SK-N-SH (cell line): Measurements from ENCODE around the gene URAD. TPM values are rescaled to one million over a fixed set of nuclear protein-coding genes. Genes with fewer than 3 reads are reported as not detected.

Experiments
- CTCF ChIA-PET: fragments of 300-600, 350-600 bp; formaldehyde crosslinking; extraction: SDS; loops from one replicate; lab custom pipeline; 2021; lab: Yijun Ruan, JAX
- POLR2A ChIA-PET: fragments of 350-600 bp; sonication (Branson Sonifier 250); formaldehyde crosslinking; extraction: SDS; loops from one replicate; lab custom pipeline; 2020; ENCODE audit warnings: antibody characterized with exemption, inconsistent platforms; lab: Yijun Ruan, JAX
- DNase-seq: peaks from one replicate; pipeline ENCODE4 v3.0.0; 2012
- H2AFZ ChIP-seq: fragments of 200-600 bp; sonication (generic); 2 replicates; pipeline ENCODE4 v1.8.1; 2016; ENCODE audit warnings: antibody characterized with exemption, mild to moderate bottlenecking, low read depth
- H3F3A ChIP-seq: fragments of 200-600 bp; sonication (generic); replicated peaks from 2 replicates; pipeline ENCODE3; 2016; ENCODE audit warnings: antibody characterized with exemption, mild to moderate bottlenecking; ENCODE audit not compliant: insufficient read depth
- H3K27ac ChIP-seq, 2 experiments: fragments of 200-500 bp in 1 of 2; fragments of 200-600 bp in 1 of 2; sonication (Bioruptor generic) in 1 of 2; sonication (generic), shearing (Covaris generic) in 1 of 2; 2 replicates each; pipeline versions ENCODE4 v1.5.1 to v1.6.1; 2014 to 2016; ENCODE audit warnings: low read depth in 2 of 2, inconsistent platforms in 1 of 2, low read length in 1 of 2, mild to moderate bottlenecking in 1 of 2, mixed read lengths in 1 of 2
- H3K27me3 ChIP-seq: fragments of 200-600 bp; sonication (generic), shearing (Covaris generic); 2 replicates; pipeline ENCODE4 v1.6.1; 2016; ENCODE audit warnings: mixed run types; ENCODE audit not compliant: insufficient read depth
- H3K36me3 ChIP-seq, 2 experiments: fragments of 200-500 bp in 1 of 2; fragments of 200-600 bp in 1 of 2; sonication (Bioruptor generic) in 1 of 2; sonication (generic) in 1 of 2; replicated peaks in 1 of 2; 2 replicates each; pipeline versions ENCODE3 to v1.5.1; 2014 to 2016; ENCODE audit warnings: low read length in 1 of 2, mild to moderate bottlenecking in 1 of 2; ENCODE audit not compliant: insufficient read depth in 2 of 2, control insufficient read depth in 1 of 2
- H3K4me1 ChIP-seq, 2 experiments: fragments of 200-500 bp in 1 of 2; fragments of 200-600 bp in 1 of 2; sonication (Bioruptor generic) in 1 of 2; sonication (generic), shearing (Covaris generic) in 1 of 2; 2 replicates each; pipeline versions ENCODE4 v1.5.1 to v1.6.1; 2014 to 2016; ENCODE audit warnings: low read depth in 1 of 2, low read length in 1 of 2, mixed run types in 1 of 2; ENCODE audit not compliant: insufficient read depth in 2 of 2, control insufficient read depth in 1 of 2
- H3K4me2 ChIP-seq: fragments of 200-600 bp; sonication (generic), shearing (Covaris generic); 2 replicates; pipeline ENCODE4 v1.6.1; 2017; ENCODE audit warnings: mixed run types
- H3K4me3 ChIP-seq, 2 experiments: fragments of 200-500 bp in 1 of 2; fragments of 200-600 bp in 1 of 2; sonication (Bioruptor generic) in 1 of 2; sonication (generic), shearing (Covaris generic) in 1 of 2; 2 replicates each; pipeline versions ENCODE4 v1.5.1 to v1.8.1; 2014 to 2016; ENCODE audit warnings: low read depth in 2 of 2, inconsistent platforms in 1 of 2, low read length in 1 of 2, mild to moderate bottlenecking in 1 of 2, mixed read lengths in 1 of 2, moderate library complexity in 1 of 2
- H3K79me2 ChIP-seq: fragments of 200-600 bp; sonication (generic); 2 replicates; pipeline ENCODE4 v1.8.1; 2017; ENCODE audit warnings: mild to moderate bottlenecking; ENCODE audit not compliant: insufficient read depth
- H3K9ac ChIP-seq: fragments of 200-600 bp; sonication (generic); 2 replicates; pipeline ENCODE4 v1.6.1; 2017; ENCODE audit warnings: mixed run types
- H3K9me2 ChIP-seq: fragments of 200-600 bp; sonication (generic); 2 replicates; pipeline ENCODE4 v1.6.1; 2017; ENCODE audit warnings: mixed run types
- H3K9me3 ChIP-seq: fragments of 200-600 bp; sonication (generic); 2 replicates; pipeline ENCODE4 v1.6.1; 2017; ENCODE audit warnings: mixed run types, mild to moderate bottlenecking, moderate library complexity
- H4K20me1 ChIP-seq: fragments of 200-600 bp; sonication (generic); 2 replicates; pipeline ENCODE4 v1.6.1; 2017; ENCODE audit warnings: mild to moderate bottlenecking, mixed run types; ENCODE audit not compliant: insufficient read depth
- EZH2phosphoT487 ChIP-seq: fragments of 200-600 bp; sonication (generic); IDR thresholded peaks from 2 replicates; pipeline ENCODE4 v1.6.1; 2017; ENCODE audit warnings: low read depth, mixed run types, mild to moderate bottlenecking, antibody characterized with exemption, moderate library complexity, borderline replicate concordance
- MAX ChIP-seq: IDR thresholded peaks from 2 replicates; pipeline ENCODE4 v1.4.0; 2012; ENCODE audit warnings: low read depth
- RFX5 ChIP-seq: IDR thresholded peaks from 2 replicates; pipeline ENCODE4 v1.6.1; 2012; ENCODE audit warnings: mild to moderate bottlenecking, improper control_type of control experiment, low read length
- SIN3A ChIP-seq: IDR thresholded peaks from 2 replicates; pipeline ENCODE4 v1.6.1; 2012; ENCODE audit warnings: low read depth, mild to moderate bottlenecking, low read length, moderate library complexity, borderline replicate concordance
- SMC3 ChIP-seq: IDR thresholded peaks from 2 replicates; pipeline ENCODE4 v1.6.1; 2012; ENCODE audit warnings: low read depth, low read length, improper control_type of control experiment
- TCF12 ChIP-seq: IDR thresholded peaks from 2 replicates; pipeline ENCODE4 v1.4.0; 2012
- USF1 ChIP-seq: IDR thresholded peaks from 2 replicates; pipeline ENCODE4 v1.4.0; 2012; ENCODE audit warnings: low read depth, borderline replicate concordance
- YY1 ChIP-seq: IDR thresholded peaks from 2 replicates; pipeline ENCODE4 v1.4.0; 2012; ENCODE audit warnings: low read depth, mild to moderate bottlenecking
- WGBS: methylation state at CpG from one replicate; pipeline ENCODE4 v1.1.6; 2017; ENCODE audit warnings: low lambda C conversion rate; 5-methylcytosine and 5-hydroxymethylcytosine counted together
- polyA plus RNA-seq, 3 experiments: library from polyadenylated mRNA; depleted of rRNA; stranded (reverse); fragments of >200 nt; gene quantifications; 2 replicates each; pipeline ENCODE4 v1.2.3, GENCODE V29; 2012

URAD gene
- polyA plus RNA-seq, 1 of the 3 experiments (the other 2 are of a cell fraction), result not detected

- no peaks in the 10 kb centered on the region for H4K20me1 ChIP-seq
- WGBS, result 6% methylated on average over 3 of the region's 38 CpGs
- H3K4me1 ChIP-seq, result no peaks in the 10 kb centered on the region
- POLR2A ChIA-PET, result no interaction called here
- H3F3A ChIP-seq, result no peaks in the 10 kb centered on the region
- CTCF ChIA-PET, result interaction anchor here (1.1 to 2.7 kb wide), 2 partner anchors 13 kb away, joined by 7 to 13 read pairs; no protein-coding TSS in a partner anchor
- no peak for TF ChIP-seq RFX5
- TF ChIP-seq YY1, result no peak
- no peak for TF ChIP-seq TCF12
- TF ChIP-seq MAX, result no peak
- TF ChIP-seq SIN3A, result no peak
- no peak for TF ChIP-seq SMC3
- no peak for TF ChIP-seq EZH2phosphoT487
- TF ChIP-seq USF1, result no peak
- TF ChIP-seq, all 33 proteins: peak for 0
- H3K79me2 ChIP-seq, result no peaks in the 10 kb centered on the region
- H3K36me3 ChIP-seq, result no peaks in the 10 kb centered on the region
- H3K27me3 ChIP-seq, result peaks cover 86% of the 10 kb centered on the region
- no peaks in the 10 kb centered on the region for H3K9me3 ChIP-seq
- H3K27ac ChIP-seq, result no peak overlapping the region
- no peak overlapping the region for H3K9ac ChIP-seq
- no peak overlapping the region for H3K4me3 ChIP-seq
- H3K4me2 ChIP-seq, result no peak overlapping the region
- no peak overlapping the region for H2AFZ ChIP-seq
- H3K9me2 ChIP-seq, result no peaks in the 10 kb centered on the region
- DNase-seq, result peak; percentile 44
Measured at GRCh38 chr13:27966641-27967202, 21.8 kb downstream of the URAD start.

- ChIA-PET CTCF (interaction anchor here (1.1 to 2.7 kb wide), 3 partner anchors 12 to 140 kb away, joined by 3 to 13 read pairs (median 9); no protein-coding TSS in a partner anchor), POLR2A (no interaction called here)
- H3F3A ChIP-seq, result no peaks in the 10 kb centered on the region
- no peak overlapping the region for H3K4me2 ChIP-seq
- no peaks in the 10 kb centered on the region for H3K9me2 ChIP-seq
- no peaks in the 10 kb centered on the region for H3K9me3 ChIP-seq
- no peak overlapping the region for H3K27ac ChIP-seq
- H2AFZ ChIP-seq, result no peak overlapping the region
- TF ChIP-seq EZH2phosphoT487, result peak; percentile 43; the same call in 1 of the 2 replicates
- TF ChIP-seq SIN3A, result no peak
- H3K4me1 ChIP-seq, result no peaks in the 10 kb centered on the region
- no peaks in the 10 kb centered on the region for H4K20me1 ChIP-seq
- no peaks in the 10 kb centered on the region for H3K79me2 ChIP-seq
- WGBS, result 24% methylated on average over 32 of the region's 45 CpGs
- no peaks in the 10 kb centered on the region for H3K36me3 ChIP-seq
- DNase-seq, result peak; percentile 64
- no peak overlapping the region for H3K9ac ChIP-seq
- H3K4me3 ChIP-seq, result no peak overlapping the region
- peaks cover 86% of the 10 kb centered on the region for H3K27me3 ChIP-seq
Measured at GRCh38 chr13:27965740-27966640, 22.5 kb downstream of the URAD start.

- H3K4me2 ChIP-seq, result no peak overlapping the region
- no peaks in the 10 kb centered on the region for H4K20me1 ChIP-seq
- H3K4me1 ChIP-seq, result no peaks in the 10 kb centered on the region
- no peak for TF ChIP-seq EZH2phosphoT487
- H3K36me3 ChIP-seq, result no peaks in the 10 kb centered on the region
- peaks cover 86% of the 10 kb centered on the region for H3K27me3 ChIP-seq
- H3F3A ChIP-seq, result no peaks in the 10 kb centered on the region
- no peaks in the 10 kb centered on the region for H3K9me2 ChIP-seq
- no peaks in the 10 kb centered on the region for H3K9me3 ChIP-seq
- peak; percentile 10 for DNase-seq
- CTCF ChIA-PET, result interaction anchor here (1.1 to 2.7 kb wide), 3 partner anchors 12 to 139 kb away, joined by 3 to 13 read pairs (median 9); no protein-coding TSS in a partner anchor
- no peak overlapping the region for H3K27ac ChIP-seq
- WGBS, result 24% methylated on average over 7 of the region's 7 CpGs
- no peak overlapping the region for H3K9ac ChIP-seq
- H3K4me3 ChIP-seq, result no peak overlapping the region
- POLR2A ChIA-PET, result no interaction called here
- H3K79me2 ChIP-seq, result no peaks in the 10 kb centered on the region
- no peak overlapping the region for H2AFZ ChIP-seq
Measured at GRCh38 chr13:27965343-27965739, 23.2 kb downstream of the URAD start.
